ENCODE measurements around the gene SETD3.

DNA sequence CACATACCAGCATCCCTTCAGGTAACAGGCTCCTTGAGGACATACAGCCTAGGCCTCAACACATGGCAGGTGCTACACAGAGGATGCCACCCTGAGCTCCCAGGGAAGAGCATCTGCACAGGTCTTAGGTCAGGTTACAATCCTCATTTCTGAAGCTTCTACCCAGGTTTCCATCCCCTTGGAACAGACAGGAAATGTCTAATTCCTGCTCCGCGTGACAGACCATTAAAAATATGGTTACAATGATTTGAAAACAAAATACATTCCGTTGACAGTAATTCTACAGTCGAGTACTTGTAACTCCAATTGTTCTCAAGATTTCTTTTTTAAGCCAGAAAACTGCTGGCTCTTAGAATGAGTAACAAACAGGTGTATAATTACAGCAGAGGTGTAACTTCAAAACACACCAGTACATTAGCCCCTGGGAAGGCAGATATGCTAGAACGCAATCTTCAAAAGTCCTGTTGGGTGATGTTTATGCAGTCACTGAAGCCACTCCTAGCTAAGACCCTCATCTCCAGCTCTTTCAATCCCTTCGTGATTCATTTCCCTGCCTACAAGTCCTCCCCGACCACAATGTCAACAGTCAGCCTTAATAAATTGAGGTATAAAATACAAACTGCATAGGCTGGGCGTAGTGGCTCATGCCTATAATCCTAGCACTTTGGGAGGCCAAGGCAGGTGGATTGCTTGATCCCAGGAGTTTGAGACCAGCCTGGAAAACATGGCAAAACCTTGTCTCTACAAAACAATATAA lies 11.6 kb downstream of the SETD3 start:
- TF ChIP-seq, protein P1, sequence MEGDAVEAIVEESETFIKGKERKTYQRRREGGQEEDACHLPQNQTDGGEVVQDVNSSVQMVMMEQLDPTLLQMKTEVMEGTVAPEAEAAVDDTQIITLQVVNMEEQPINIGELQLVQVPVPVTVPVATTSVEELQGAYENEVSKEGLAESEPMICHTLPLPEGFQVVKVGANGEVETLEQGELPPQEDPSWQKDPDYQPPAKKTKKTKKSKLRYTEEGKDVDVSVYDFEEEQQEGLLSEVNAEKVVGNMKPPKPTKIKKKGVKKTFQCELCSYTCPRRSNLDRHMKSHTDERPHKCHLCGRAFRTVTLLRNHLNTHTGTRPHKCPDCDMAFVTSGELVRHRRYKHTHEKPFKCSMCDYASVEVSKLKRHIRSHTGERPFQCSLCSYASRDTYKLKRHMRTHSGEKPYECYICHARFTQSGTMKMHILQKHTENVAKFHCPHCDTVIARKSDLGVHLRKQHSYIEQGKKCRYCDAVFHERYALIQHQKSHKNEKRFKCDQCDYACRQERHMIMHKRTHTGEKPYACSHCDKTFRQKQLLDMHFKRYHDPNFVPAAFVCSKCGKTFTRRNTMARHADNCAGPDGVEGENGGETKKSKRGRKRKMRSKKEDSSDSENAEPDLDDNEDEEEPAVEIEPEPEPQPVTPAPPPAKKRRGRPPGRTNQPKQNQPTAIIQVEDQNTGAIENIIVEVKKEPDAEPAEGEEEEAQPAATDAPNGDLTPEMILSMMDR (optimal IDR thresholded peaks at IDR 0.05 in 1 of 3, IDR thresholded peaks at IDR 0.05 in 1 of 3, conservative IDR thresholded peaks at IDR 0.05 in 1 of 3; ENCODE audit: extremely low read depth in 1 of 3, insufficient read depth in 2 of 3, low read length in 3 of 3): no peak
- no peak for TF ChIP-seq EZH2 (IDR thresholded peaks at IDR 0.05; ENCODE audit: low read length)

Data from keratinocyte (primary cell).